ENCODE data around the gene ZSCAN30. TPM values are rescaled to one million over a fixed set of nuclear protein-coding genes. Genes with fewer than 3 reads are reported as not detected.

Gene ZSCAN30
- 7.5 TPM in 2 replicates for total RNA-seq (2014; rRNA removed; shearing (Covaris generic))

DNA sequence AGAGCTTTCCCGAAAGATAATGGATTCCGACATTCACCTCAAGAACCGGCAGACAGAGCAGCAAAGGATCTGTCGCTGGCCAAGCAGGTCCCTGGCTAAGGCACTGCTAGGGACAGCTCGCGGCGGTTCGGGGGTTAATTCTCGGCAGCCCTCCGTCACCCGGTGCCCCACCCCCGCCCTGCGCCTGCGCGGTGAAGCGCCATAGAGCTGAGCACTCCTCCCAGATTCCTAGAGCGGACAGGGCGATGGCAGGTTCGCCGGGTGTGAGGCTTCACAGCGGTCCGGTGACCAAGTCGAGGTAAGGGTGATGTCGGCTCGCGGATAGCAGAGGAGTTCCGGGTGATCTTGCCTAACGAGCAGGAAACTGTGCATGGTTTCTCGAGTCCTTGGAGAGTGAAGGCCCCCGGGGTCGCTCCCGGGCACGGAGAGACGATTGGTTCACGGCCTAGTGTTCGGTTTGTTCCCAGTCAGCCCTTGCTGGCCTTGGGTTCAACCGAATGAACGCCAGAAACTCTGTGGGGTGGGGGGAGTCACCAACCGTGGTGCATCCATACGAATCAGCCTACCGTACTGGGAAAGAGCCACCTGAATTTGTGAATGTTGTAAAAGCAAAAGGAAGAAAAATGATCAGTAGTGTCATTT is at the start of gene ZSCAN30:
TSS of gene ZSCAN30 (minus strand) at position 136 of the 642 bp plus-strand sequence. CDS start 25,877 bp downstream, outside the sequence.
- peaks cover 38% of the 10 kb centered on the region for H3K36me3 ChIP-seq
- H3K4me1 ChIP-seq (replicated peaks), result peaks cover 5% of the 10 kb centered on the region; the same call in 1 of the 2 replicates
- peak within 1 kb of the TSS; percentile 63 for H3K4me3 ChIP-seq
- H3K27ac ChIP-seq, result peak within 1 kb of the TSS; percentile 60
- H3K9me3 ChIP-seq (replicated peaks), result no peaks in the 10 kb centered on the region; the same call in 1 of the 2 replicates
- no peaks in the 10 kb centered on the region for H3K27me3 ChIP-seq (replicated peaks)
- DNase-seq (ENCODE audit: low read depth in 1 of 2, low spot score in 2 of 2), result peak; percentile 94 to 97

- Histone ChIP-seq H3K27ac (no peak overlapping the region), H3K4me3 (no peak overlapping the region), H3K4me1 (replicated peaks) (no peaks in the 10 kb centered on the region), H3K36me3 (peaks cover 91% of the 10 kb centered on the region), H3K9me3 (replicated peaks) (no peaks in the 10 kb centered on the region), H3K27me3 (replicated peaks) (no peaks in the 10 kb centered on the region)
- DNase-seq (ENCODE audit: low read depth in 1 of 2, low spot score in 2 of 2), result no peak
Measured at GRCh38 chr18:35337286-35337685, 47.3 kb upstream of the ZSCAN30 start.

DNA sequence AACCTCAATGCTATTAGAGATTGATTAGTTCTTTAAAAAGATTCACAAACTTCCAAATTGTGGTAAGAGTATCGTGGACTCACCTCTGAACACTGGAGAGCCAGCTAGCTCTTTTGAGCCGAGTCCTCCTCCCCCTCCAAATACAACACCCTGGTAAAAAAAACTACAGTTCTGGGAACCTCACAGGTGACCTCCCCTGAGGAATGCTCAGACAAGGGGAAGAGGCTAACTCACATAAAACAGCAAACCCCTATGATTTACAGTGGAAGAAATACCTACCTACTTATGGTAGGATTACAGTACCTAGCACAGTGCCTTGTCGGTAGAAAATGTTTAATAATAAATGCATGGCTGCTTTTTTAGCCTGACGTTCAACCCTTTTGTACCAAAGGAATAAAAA is 45.8 kb upstream of the ZSCAN30 start:
- Histone ChIP-seq H3K4me3 (no peak overlapping the region), H3K27ac (no peak overlapping the region), H3K27me3 (replicated peaks) (no peaks in the 10 kb centered on the region), H3K9me3 (replicated peaks) (no peaks in the 10 kb centered on the region), H3K36me3 (peaks cover 92% of the 10 kb centered on the region), H3K4me1 (replicated peaks) (peaks cover 3% of the 10 kb centered on the region; the same call in 1 of the 2 replicates)
- DNase-seq (ENCODE audit: low read depth in 1 of 2, low spot score in 2 of 2), result no peak

DNA sequence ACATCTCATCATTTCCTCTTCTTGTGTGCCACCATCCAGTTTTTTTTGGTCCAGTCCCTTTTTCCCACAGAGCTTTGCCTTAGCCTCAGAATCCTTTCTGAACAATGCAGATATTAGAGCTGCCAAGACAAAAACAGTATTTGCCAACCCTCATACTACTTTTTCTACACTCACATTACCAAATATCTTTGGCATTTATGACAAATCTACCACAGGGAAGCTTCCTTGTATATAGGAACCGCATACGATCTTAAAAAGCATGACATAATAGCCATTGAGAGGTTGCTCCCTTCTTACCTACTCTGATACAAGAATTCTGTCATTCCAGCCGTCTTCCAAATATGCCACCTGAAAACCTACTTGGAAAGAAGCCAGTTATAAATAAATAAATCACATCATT is 44.8 kb upstream of the ZSCAN30 start:
- H3K27me3 ChIP-seq (replicated peaks), result no peaks in the 10 kb centered on the region
- H3K27ac ChIP-seq, result no peak overlapping the region
- H3K4me1 ChIP-seq (replicated peaks), result peaks cover 3% of the 10 kb centered on the region; the same call in 1 of the 2 replicates
- peaks cover 81% of the 10 kb centered on the region for H3K36me3 ChIP-seq
- H3K4me3 ChIP-seq, result no peak overlapping the region
- DNase-seq (ENCODE audit: low read depth in 1 of 2, low spot score in 2 of 2), result no peak
- no peaks in the 10 kb centered on the region for H3K9me3 ChIP-seq (replicated peaks)

- H3K27ac ChIP-seq, result no peak overlapping the region
- peaks cover 75% of the 10 kb centered on the region for H3K36me3 ChIP-seq
- H3K27me3 ChIP-seq (replicated peaks), result no peaks in the 10 kb centered on the region
- no peak overlapping the region for H3K4me3 ChIP-seq
- H3K9me3 ChIP-seq (replicated peaks), result no peaks in the 10 kb centered on the region
- DNase-seq (ENCODE audit: low read depth in 1 of 2, low spot score in 2 of 2), result no peak
- peaks cover 3% of the 10 kb centered on the region; the same call in 1 of the 2 replicates for H3K4me1 ChIP-seq (replicated peaks)
Measured at GRCh38 chr18:35334212-35334611, 44.2 kb upstream of the ZSCAN30 start.

GRCh38 chr18:35331367-35332087 is 41.5 kb upstream of the ZSCAN30 start:
- H3K27ac ChIP-seq, result no peak overlapping the region
- peaks cover 3% of the 10 kb centered on the region; the same call in 1 of the 2 replicates for H3K4me1 ChIP-seq (replicated peaks)

DNA sequence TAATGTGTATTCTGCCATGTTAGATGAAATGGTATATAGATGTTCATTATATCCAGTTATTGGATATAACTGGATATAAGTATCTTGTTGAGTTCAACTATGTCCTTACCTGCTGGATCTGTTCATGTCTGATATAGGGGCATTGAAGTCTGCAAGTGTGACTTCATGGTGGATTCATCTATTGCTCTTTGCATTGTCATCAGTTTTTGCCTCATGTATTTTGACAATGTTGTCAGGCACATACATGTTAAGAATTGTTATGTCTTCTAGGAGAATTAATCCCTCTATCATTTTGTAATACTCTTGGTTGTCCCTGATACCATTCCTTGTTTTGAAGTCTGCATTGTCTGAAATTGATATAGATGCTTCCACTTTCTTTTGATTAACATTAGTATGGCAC is 38.8 kb upstream of the ZSCAN30 start:
- H3K4me1 ChIP-seq (replicated peaks), result peaks cover 3% of the 10 kb centered on the region; the same call in 1 of the 2 replicates
- peaks cover 22% of the 10 kb centered on the region for H3K36me3 ChIP-seq
- H3K9me3 ChIP-seq (replicated peaks), result no peaks in the 10 kb centered on the region
- no peak overlapping the region for H3K27ac ChIP-seq
- H3K4me3 ChIP-seq, result no peak overlapping the region
- H3K27me3 ChIP-seq (replicated peaks), result no peaks in the 10 kb centered on the region
- no peak for DNase-seq (ENCODE audit: low read depth in 1 of 2, low spot score in 2 of 2)

More at GRCh38 chr18:35331367-35332087, 41.5 kb upstream of the ZSCAN30 start:
- Histone ChIP-seq H3K9me3 (replicated peaks) (no peaks in the 10 kb centered on the region), H3K36me3 (peaks cover 48% of the 10 kb centered on the region), H3K27me3 (replicated peaks) (no peaks in the 10 kb centered on the region), H3K4me3 (no peak overlapping the region)
- peak in 1 of 2 experiments; percentile 18 for DNase-seq (ENCODE audit: low read depth in 1 of 2, low spot score in 2 of 2)

- Histone ChIP-seq H3K9me3 (replicated peaks) (no peaks in the 10 kb centered on the region), H3K27me3 (replicated peaks) (no peaks in the 10 kb centered on the region)
- no peak for DNase-seq (ENCODE audit: low read depth in 1 of 2, low spot score in 2 of 2)
Measured at GRCh38 chr18:35326695-35327387, 36.8 kb upstream of the ZSCAN30 start.

DNA sequence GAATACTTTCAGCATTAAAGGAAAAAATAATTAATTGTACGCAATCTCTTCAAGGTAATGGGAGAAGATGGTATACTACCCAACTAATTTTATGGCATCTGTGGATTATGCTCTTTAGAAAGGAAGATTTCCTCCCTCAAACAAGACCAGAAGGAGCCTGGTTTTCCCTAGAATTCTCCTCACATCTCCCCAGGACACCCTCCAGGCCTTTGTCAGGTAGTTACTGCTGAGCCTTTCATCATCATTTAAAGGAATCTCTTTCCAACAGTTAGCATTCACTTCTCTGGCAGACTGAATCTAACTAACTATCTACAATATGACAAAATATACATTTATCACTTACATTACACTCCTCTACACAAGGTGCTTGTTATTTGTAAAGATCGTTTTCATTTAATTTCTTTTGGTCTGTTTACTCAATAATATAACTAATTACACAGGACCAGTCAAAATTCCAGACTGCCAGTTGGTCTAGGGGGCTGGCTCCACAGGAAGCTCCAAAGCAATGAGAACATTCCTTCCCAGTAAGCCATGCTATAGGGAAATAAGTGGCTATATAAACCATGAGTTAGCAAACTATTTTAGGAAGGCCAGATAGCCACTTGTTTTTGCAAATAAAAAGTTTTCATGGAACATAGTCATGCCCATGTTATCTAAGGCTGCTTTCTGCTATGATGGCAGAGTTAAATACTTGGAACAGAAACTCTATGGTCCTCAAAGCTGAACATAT is 35.1 kb upstream of the ZSCAN30 start:
- Histone ChIP-seq H3K4me1 (replicated peaks) (no peaks in the 10 kb centered on the region), H3K36me3 (no peaks in the 10 kb centered on the region), H3K27me3 (replicated peaks) (no peaks in the 10 kb centered on the region), H3K27ac (no peak overlapping the region), H3K4me3 (no peak overlapping the region), H3K9me3 (replicated peaks) (no peaks in the 10 kb centered on the region)
- no peak for DNase-seq (ENCODE audit: low read depth in 1 of 2, low spot score in 2 of 2)

More at GRCh38 chr18:35326695-35327387, 36.8 kb upstream of the ZSCAN30 start:
- H3K4me1 ChIP-seq (replicated peaks), result peaks cover under 1% of the 10 kb centered on the region; the same call in 1 of the 2 replicates
- H3K36me3 ChIP-seq, result peaks cover 5% of the 10 kb centered on the region; the same call in 1 of the 2 replicates
- no peak overlapping the region for H3K4me3 ChIP-seq
- H3K27ac ChIP-seq, result no peak overlapping the region

- DNase-seq (ENCODE audit: low read depth in 1 of 2, low spot score in 2 of 2), result no peak
- Histone ChIP-seq H3K36me3 (no peaks in the 10 kb centered on the region), H3K9me3 (replicated peaks) (no peaks in the 10 kb centered on the region), H3K27me3 (replicated peaks) (no peaks in the 10 kb centered on the region), H3K27ac (no peak overlapping the region), H3K4me1 (replicated peaks) (no peaks in the 10 kb centered on the region), H3K4me3 (no peak overlapping the region)
Measured at GRCh38 chr18:35322486-35323458, 32.7 kb upstream of the ZSCAN30 start.

DNA sequence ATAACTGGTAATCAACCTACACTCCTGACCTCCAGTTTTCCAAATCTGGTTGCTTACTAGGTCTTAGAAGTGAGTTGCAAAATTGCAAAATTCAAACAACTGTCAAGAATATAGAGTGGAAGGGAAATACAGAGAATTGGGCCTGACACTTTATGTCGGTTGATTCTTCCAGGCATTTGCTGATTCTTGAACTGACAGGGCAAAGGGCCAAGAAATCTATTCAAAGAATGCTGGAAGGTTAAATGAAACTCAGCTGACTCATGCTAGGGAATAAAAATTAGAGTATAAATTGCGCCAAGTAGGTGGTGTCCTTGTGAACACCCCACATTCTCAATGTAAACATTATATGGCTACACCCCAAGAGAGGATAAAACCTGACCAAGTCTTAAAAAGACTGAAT is 21.5 kb upstream of the ZSCAN30 start:
- H3K4me1 ChIP-seq (replicated peaks), result no peaks in the 10 kb centered on the region
- no peaks in the 10 kb centered on the region for H3K27me3 ChIP-seq (replicated peaks)
- no peak overlapping the region for H3K4me3 ChIP-seq
- H3K27ac ChIP-seq, result no peak overlapping the region
- H3K9me3 ChIP-seq (replicated peaks), result peaks cover 20% of the 10 kb centered on the region
- H3K36me3 ChIP-seq, result peaks cover 26% of the 10 kb centered on the region
- DNase-seq (ENCODE audit: low read depth in 1 of 2, low spot score in 2 of 2), result no peak

GRCh38 chr18:35306588-35307250 is 16.7 kb upstream of the ZSCAN30 start:
- H3K4me1 ChIP-seq (replicated peaks), result no peaks in the 10 kb centered on the region
- H3K9me3 ChIP-seq (replicated peaks), result peaks cover 51% of the 10 kb centered on the region
- no peak overlapping the region for H3K27ac ChIP-seq
- H3K27me3 ChIP-seq (replicated peaks), result no peaks in the 10 kb centered on the region
- H3K36me3 ChIP-seq, result peaks cover 70% of the 10 kb centered on the region
- no peak for DNase-seq (ENCODE audit: low read depth in 1 of 2, low spot score in 2 of 2)
- H3K4me3 ChIP-seq, result no peak overlapping the region

Measured in SJSA1 (cell line).